DND-41 (cell line): Measurements from ENCODE around the gene SLC17A8.
"Not testable (repeated sequence)": the region's sequence is repeated elsewhere in the genome, so short reads cannot be mapped to it uniquely, and the experiment has no call there.

Experiments used
- CTCF ChIP-seq: IDR thresholded peaks from 2 replicates; pipeline ENCODE4 v1.5.1; 2012; ENCODE audit warnings: borderline replicate concordance, low read length, moderate library complexity, mild to moderate bottlenecking; ENCODE audit not compliant: poor library complexity, severe bottlenecking; ENCODE audit errors: extremely low read depth
- EZH2 ChIP-seq: IDR thresholded peaks from 3 replicates; pipeline ENCODE4 v1.6.1; 2012; ENCODE audit warnings: borderline replicate concordance, low read depth, mild to moderate bottlenecking, moderate library complexity, low read length, inconsistent platforms; ENCODE audit not compliant: severe bottlenecking

GRCh38 chr12:100344351-100344750 lies 12.5 kb upstream of the SLC17A8 start:
- not testable (repeated sequence) for TF ChIP-seq CTCF, EZH2
